ENCODE results near the gene ACVR2B. TPM values are rescaled to one million over a fixed set of nuclear protein-coding genes. Genes with fewer than 3 reads are reported as not detected.

ACVR2B gene
- polyA plus RNA-seq, 2 donors, result 0.29 to 0.55 TPM

- Histone ChIP-seq H3K4me1 (ENCODE audit: control insufficient read depth in 2 of 2, insufficient read depth in 2 of 2, low read length in 1 of 2) (no peaks in the 10 kb centered on the region), H3K27me3 (ENCODE audit: control insufficient read depth in 1 of 2, insufficient read depth in 2 of 2, low read length in 2 of 2) (no peaks in the 10 kb centered on the region), H3K9me3 (ENCODE audit: control insufficient read depth in 2 of 2, insufficient read depth in 1 of 2, low read depth in 1 of 2, low read length in 1 of 2) (no peaks in the 10 kb centered on the region), H3K36me3 (ENCODE audit: control insufficient read depth in 2 of 2, insufficient read depth in 2 of 2, low read length in 1 of 2) (no peaks in the 10 kb centered on the region), H3K27ac (ENCODE audit: low read depth in 2 of 2, low read length in 1 of 2) (no peak overlapping the region), H3K4me3 (ENCODE audit: low read depth in 1 of 2, low read length in 2 of 2) (no peak overlapping the region)
- WGBS, 2 donors, result 67 to 71% methylated on average over 2 of the region's 2 CpGs
These were observed 47.2 kb downstream of the ACVR2B start for GRCh38 chr3:38500688-38501417.

DNA sequence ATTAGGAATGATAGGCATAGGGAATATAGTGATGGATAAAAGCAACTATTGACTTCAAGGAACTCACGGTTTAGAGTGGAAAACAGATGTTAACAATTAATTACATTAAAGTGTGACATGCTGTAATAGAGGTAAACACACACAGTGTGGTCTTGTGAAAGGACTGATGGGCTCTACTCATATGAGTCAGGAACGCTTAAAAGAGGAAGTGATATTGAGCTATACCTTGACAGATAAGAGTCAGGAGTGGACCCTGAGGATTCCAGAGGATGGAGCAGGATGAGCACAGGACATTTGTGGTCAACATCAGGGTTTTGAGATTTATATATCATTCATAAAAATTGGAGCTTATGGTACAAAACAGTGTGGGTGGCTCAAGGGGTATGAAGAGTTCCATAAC, 53.4 kb downstream of the ACVR2B start:
- Histone ChIP-seq H3K9me3 (ENCODE audit: control insufficient read depth in 2 of 2, insufficient read depth in 1 of 2, low read depth in 1 of 2, low read length in 1 of 2) (no peaks in the 10 kb centered on the region), H3K36me3 (ENCODE audit: control insufficient read depth in 2 of 2, insufficient read depth in 2 of 2, low read length in 1 of 2) (no peaks in the 10 kb centered on the region), H3K4me1 (ENCODE audit: control insufficient read depth in 2 of 2, insufficient read depth in 2 of 2, low read length in 1 of 2) (no peaks in the 10 kb centered on the region), H3K27me3 (ENCODE audit: control insufficient read depth in 1 of 2, insufficient read depth in 2 of 2, low read length in 2 of 2) (no peaks in the 10 kb centered on the region), H3K4me3 (ENCODE audit: low read depth in 1 of 2, low read length in 2 of 2) (no peak overlapping the region), H3K27ac (ENCODE audit: low read depth in 2 of 2, low read length in 1 of 2) (no peak overlapping the region)
- whole genome bisulfite sequencing, 2 donors, result 87 to 92% methylated on average over 2 of the region's 2 CpGs

GRCh38 chr3:38509732-38510131, 56.0 kb downstream of the ACVR2B start:
- Histone ChIP-seq H3K27ac (ENCODE audit: low read depth in 2 of 2, low read length in 1 of 2) (no peak overlapping the region), H3K4me3 (ENCODE audit: low read depth in 1 of 2, low read length in 2 of 2) (no peak overlapping the region), H3K4me1 (ENCODE audit: control insufficient read depth in 2 of 2, insufficient read depth in 2 of 2, low read length in 1 of 2) (no peaks in the 10 kb centered on the region), H3K27me3 (ENCODE audit: control insufficient read depth in 1 of 2, insufficient read depth in 2 of 2, low read length in 2 of 2) (no peaks in the 10 kb centered on the region), H3K9me3 (ENCODE audit: control insufficient read depth in 2 of 2, insufficient read depth in 1 of 2, low read depth in 1 of 2, low read length in 1 of 2) (no peaks in the 10 kb centered on the region), H3K36me3 (ENCODE audit: control insufficient read depth in 2 of 2, insufficient read depth in 2 of 2, low read length in 1 of 2) (no peaks in the 10 kb centered on the region)
- WGBS, 2 donors, result 96% methylated on average over 2 of the region's 2 CpGs

- peaks cover 0 to 5% of the 10 kb centered on the region in 2 donors for H3K36me3 ChIP-seq (ENCODE audit: control insufficient read depth in 2 of 2, insufficient read depth in 2 of 2, low read length in 1 of 2)
These were observed 56.9 kb downstream of the ACVR2B start for GRCh38 chr3:38510631-38511030.

GRCh38 chr3:38511546-38511945, 57.9 kb downstream of the ACVR2B start:
- no peaks in the 10 kb centered on the region for H3K27me3 ChIP-seq (ENCODE audit: control insufficient read depth in 1 of 2, insufficient read depth in 2 of 2, low read length in 2 of 2)
- no peak overlapping the region for H3K4me3 ChIP-seq (ENCODE audit: low read depth in 1 of 2, low read length in 2 of 2)
- no peak overlapping the region for H3K27ac ChIP-seq (ENCODE audit: low read depth in 2 of 2, low read length in 1 of 2)
- no peaks in the 10 kb centered on the region for H3K4me1 ChIP-seq (ENCODE audit: control insufficient read depth in 2 of 2, insufficient read depth in 2 of 2, low read length in 1 of 2)
- 76 to 82% methylated on average over 3 of the region's 3 CpGs for WGBS, 2 donors
- H3K9me3 ChIP-seq (ENCODE audit: control insufficient read depth in 2 of 2, insufficient read depth in 1 of 2, low read depth in 1 of 2, low read length in 1 of 2), result no peaks in the 10 kb centered on the region
- H3K36me3 ChIP-seq (ENCODE audit: control insufficient read depth in 2 of 2, insufficient read depth in 2 of 2, low read length in 1 of 2), result peaks cover 0 to 5% of the 10 kb centered on the region in 2 donors

More at GRCh38 chr3:38510631-38511030, 56.9 kb downstream of the ACVR2B start:
- no peaks in the 10 kb centered on the region for H3K27me3 ChIP-seq (ENCODE audit: control insufficient read depth in 1 of 2, insufficient read depth in 2 of 2, low read length in 2 of 2)
- no peak overlapping the region for H3K27ac ChIP-seq (ENCODE audit: low read depth in 2 of 2, low read length in 1 of 2)
- H3K4me3 ChIP-seq (ENCODE audit: low read depth in 1 of 2, low read length in 2 of 2), result no peak overlapping the region
- H3K4me1 ChIP-seq (ENCODE audit: control insufficient read depth in 2 of 2, insufficient read depth in 2 of 2, low read length in 1 of 2), result no peaks in the 10 kb centered on the region
- no peaks in the 10 kb centered on the region for H3K9me3 ChIP-seq (ENCODE audit: control insufficient read depth in 2 of 2, insufficient read depth in 1 of 2, low read depth in 1 of 2, low read length in 1 of 2)

- H3K27me3 ChIP-seq (ENCODE audit: control insufficient read depth in 1 of 2, insufficient read depth in 2 of 2, low read length in 2 of 2), result no peaks in the 10 kb centered on the region
- H3K4me1 ChIP-seq (ENCODE audit: control insufficient read depth in 2 of 2, insufficient read depth in 2 of 2, low read length in 1 of 2), result no peaks in the 10 kb centered on the region
- H3K36me3 ChIP-seq (ENCODE audit: control insufficient read depth in 2 of 2, insufficient read depth in 2 of 2, low read length in 1 of 2), result peaks cover 0 to 5% of the 10 kb centered on the region in 2 donors
- H3K4me3 ChIP-seq (ENCODE audit: low read depth in 1 of 2, low read length in 2 of 2), result no peak overlapping the region
- no peaks in the 10 kb centered on the region for H3K9me3 ChIP-seq (ENCODE audit: control insufficient read depth in 2 of 2, insufficient read depth in 1 of 2, low read depth in 1 of 2, low read length in 1 of 2)
- 95% methylated on average over 7 of the region's 7 CpGs for WGBS, 2 donors
- no peak overlapping the region for H3K27ac ChIP-seq (ENCODE audit: low read depth in 2 of 2, low read length in 1 of 2)
These were observed 61.7 kb downstream of the ACVR2B start for GRCh38 chr3:38515367-38515766.

DNA sequence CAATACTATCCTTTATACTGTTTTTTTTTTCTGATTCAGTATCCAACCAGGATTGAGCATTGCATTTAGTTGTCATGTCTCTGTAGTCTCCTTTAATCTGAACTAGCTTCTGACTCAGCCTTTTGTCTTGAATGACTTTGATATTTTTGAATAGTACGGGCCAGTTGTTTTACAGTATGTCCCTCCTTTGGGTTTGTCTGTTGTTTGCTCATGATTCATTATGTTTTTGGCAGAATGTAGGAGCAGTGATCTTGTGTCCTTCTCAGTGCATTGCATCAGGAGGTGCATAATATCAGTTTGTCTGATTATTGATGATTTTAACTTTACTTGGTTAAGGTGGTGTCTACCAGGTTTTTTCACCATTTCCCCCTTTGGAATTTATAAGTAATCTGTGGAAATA, 63.0 kb downstream of the ACVR2B start:
- Histone ChIP-seq H3K4me3 (ENCODE audit: low read depth in 1 of 2, low read length in 2 of 2) (no peak overlapping the region), H3K4me1 (ENCODE audit: control insufficient read depth in 2 of 2, insufficient read depth in 2 of 2, low read length in 1 of 2) (no peaks in the 10 kb centered on the region), H3K27ac (ENCODE audit: low read depth in 2 of 2, low read length in 1 of 2) (no peak overlapping the region), H3K9me3 (ENCODE audit: control insufficient read depth in 2 of 2, insufficient read depth in 1 of 2, low read depth in 1 of 2, low read length in 1 of 2) (no peaks in the 10 kb centered on the region), H3K36me3 (ENCODE audit: control insufficient read depth in 2 of 2, insufficient read depth in 2 of 2, low read length in 1 of 2) (peaks cover 0 to 5% of the 10 kb centered on the region in 2 donors), H3K27me3 (ENCODE audit: control insufficient read depth in 1 of 2, insufficient read depth in 2 of 2, low read length in 2 of 2) (no peaks in the 10 kb centered on the region)
- WGBS, 2 donors, result 0 to 61% methylated on average over 1 of the region's 1 CpG

- 56 to 62% methylated on average over 1 of the region's 1 CpG for WGBS, 2 donors
- H3K27me3 ChIP-seq (ENCODE audit: control insufficient read depth in 1 of 2, insufficient read depth in 2 of 2, low read length in 2 of 2), result no peaks in the 10 kb centered on the region
- H3K4me1 ChIP-seq (ENCODE audit: control insufficient read depth in 2 of 2, insufficient read depth in 2 of 2, low read length in 1 of 2), result no peaks in the 10 kb centered on the region
- H3K4me3 ChIP-seq (ENCODE audit: low read depth in 1 of 2, low read length in 2 of 2), result no peak overlapping the region
- no peak overlapping the region for H3K27ac ChIP-seq (ENCODE audit: low read depth in 2 of 2, low read length in 1 of 2)
- no peaks in the 10 kb centered on the region for H3K9me3 ChIP-seq (ENCODE audit: control insufficient read depth in 2 of 2, insufficient read depth in 1 of 2, low read depth in 1 of 2, low read length in 1 of 2)
- peaks cover 7 to 8% of the 10 kb centered on the region in 2 donors for H3K36me3 ChIP-seq (ENCODE audit: control insufficient read depth in 2 of 2, insufficient read depth in 2 of 2, low read length in 1 of 2)
These were observed 65.3 kb downstream of the ACVR2B start for GRCh38 chr3:38519000-38519399.

GRCh38 chr3:38519651-38520050, 66.0 kb downstream of the ACVR2B start:
- H3K4me1 ChIP-seq (ENCODE audit: control insufficient read depth in 2 of 2, insufficient read depth in 2 of 2, low read length in 1 of 2), result no peaks in the 10 kb centered on the region
- no peak overlapping the region for H3K27ac ChIP-seq (ENCODE audit: low read depth in 2 of 2, low read length in 1 of 2)
- peaks cover 7 to 10% of the 10 kb centered on the region in 2 donors for H3K36me3 ChIP-seq (ENCODE audit: control insufficient read depth in 2 of 2, insufficient read depth in 2 of 2, low read length in 1 of 2)
- no peak overlapping the region for H3K4me3 ChIP-seq (ENCODE audit: low read depth in 1 of 2, low read length in 2 of 2)
- WGBS, 2 donors, result 51 to 61% methylated on average over 5 of the region's 5 CpGs
- no peaks in the 10 kb centered on the region for H3K9me3 ChIP-seq (ENCODE audit: control insufficient read depth in 2 of 2, insufficient read depth in 1 of 2, low read depth in 1 of 2, low read length in 1 of 2)
- H3K27me3 ChIP-seq (ENCODE audit: control insufficient read depth in 1 of 2, insufficient read depth in 2 of 2, low read length in 2 of 2), result no peaks in the 10 kb centered on the region

DNA sequence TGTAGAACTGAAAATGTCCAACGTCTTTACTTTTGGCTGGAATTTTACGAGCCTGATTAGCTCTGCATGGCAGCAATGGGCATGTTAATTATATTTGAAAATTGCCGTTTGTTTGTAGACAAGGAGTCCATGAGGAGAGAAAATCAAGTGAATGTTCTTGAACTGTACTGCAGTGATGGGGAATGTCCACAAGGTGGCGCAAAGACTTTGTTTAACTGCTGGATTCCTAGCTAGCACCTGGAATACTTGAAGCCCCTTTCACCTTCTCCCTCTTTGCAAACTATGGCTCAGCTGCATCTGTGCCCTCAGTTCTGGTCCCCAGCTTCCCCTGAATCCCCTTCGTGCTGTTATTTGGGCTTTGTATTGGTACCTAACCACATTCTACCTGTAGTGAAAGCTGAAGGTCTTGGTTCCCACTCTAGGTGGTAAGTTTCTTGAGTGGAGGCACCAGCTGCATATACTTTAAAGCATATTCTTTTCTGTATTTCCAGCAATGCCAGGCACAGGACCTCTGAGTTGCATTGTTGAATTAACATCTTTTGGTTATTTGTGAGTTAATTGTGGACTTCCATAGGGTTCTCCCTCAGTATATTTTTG, 67.8 kb downstream of the ACVR2B start:
- H3K4me3 ChIP-seq (ENCODE audit: low read depth in 1 of 2, low read length in 2 of 2), result no peak overlapping the region
- H3K27me3 ChIP-seq (ENCODE audit: control insufficient read depth in 1 of 2, insufficient read depth in 2 of 2, low read length in 2 of 2), result no peaks in the 10 kb centered on the region
- no peaks in the 10 kb centered on the region for H3K9me3 ChIP-seq (ENCODE audit: control insufficient read depth in 2 of 2, insufficient read depth in 1 of 2, low read depth in 1 of 2, low read length in 1 of 2)
- H3K4me1 ChIP-seq (ENCODE audit: control insufficient read depth in 2 of 2, insufficient read depth in 2 of 2, low read length in 1 of 2), result no peaks in the 10 kb centered on the region
- H3K36me3 ChIP-seq (ENCODE audit: control insufficient read depth in 2 of 2, insufficient read depth in 2 of 2, low read length in 1 of 2), result peaks cover 7% of the 10 kb centered on the region in 2 donors
- 2 to 3% methylated on average over 5 of the region's 5 CpGs for WGBS, 2 donors
- H3K27ac ChIP-seq (ENCODE audit: low read depth in 2 of 2, low read length in 1 of 2), result no peak overlapping the region
